ENCODE data around the gene MYCBP2.
A peak's percentile ranks its signal among the peaks of the same experiment; 100 is the strongest.
"Not testable (repeated sequence)": the region's sequence is repeated elsewhere in the genome, so short reads cannot be mapped to it uniquely, and the experiment has no call there.

Gene MYCBP2, protein sequence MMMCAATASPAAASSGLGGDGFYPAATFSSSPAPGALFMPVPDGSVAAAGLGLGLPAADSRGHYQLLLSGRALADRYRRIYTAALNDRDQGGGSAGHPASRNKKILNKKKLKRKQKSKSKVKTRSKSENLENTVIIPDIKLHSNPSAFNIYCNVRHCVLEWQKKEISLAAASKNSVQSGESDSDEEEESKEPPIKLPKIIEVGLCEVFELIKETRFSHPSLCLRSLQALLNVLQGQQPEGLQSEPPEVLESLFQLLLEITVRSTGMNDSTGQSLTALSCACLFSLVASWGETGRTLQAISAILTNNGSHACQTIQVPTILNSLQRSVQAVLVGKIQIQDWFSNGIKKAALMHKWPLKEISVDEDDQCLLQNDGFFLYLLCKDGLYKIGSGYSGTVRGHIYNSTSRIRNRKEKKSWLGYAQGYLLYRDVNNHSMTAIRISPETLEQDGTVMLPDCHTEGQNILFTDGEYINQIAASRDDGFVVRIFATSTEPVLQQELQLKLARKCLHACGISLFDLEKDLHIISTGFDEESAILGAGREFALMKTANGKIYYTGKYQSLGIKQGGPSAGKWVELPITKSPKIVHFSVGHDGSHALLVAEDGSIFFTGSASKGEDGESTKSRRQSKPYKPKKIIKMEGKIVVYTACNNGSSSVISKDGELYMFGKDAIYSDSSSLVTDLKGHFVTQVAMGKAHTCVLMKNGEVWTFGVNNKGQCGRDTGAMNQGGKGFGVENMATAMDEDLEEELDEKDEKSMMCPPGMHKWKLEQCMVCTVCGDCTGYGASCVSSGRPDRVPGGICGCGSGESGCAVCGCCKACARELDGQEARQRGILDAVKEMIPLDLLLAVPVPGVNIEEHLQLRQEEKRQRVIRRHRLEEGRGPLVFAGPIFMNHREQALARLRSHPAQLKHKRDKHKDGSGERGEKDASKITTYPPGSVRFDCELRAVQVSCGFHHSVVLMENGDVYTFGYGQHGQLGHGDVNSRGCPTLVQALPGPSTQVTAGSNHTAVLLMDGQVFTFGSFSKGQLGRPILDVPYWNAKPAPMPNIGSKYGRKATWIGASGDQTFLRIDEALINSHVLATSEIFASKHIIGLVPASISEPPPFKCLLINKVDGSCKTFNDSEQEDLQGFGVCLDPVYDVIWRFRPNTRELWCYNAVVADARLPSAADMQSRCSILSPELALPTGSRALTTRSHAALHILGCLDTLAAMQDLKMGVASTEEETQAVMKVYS (N-terminal part only)

DNA sequence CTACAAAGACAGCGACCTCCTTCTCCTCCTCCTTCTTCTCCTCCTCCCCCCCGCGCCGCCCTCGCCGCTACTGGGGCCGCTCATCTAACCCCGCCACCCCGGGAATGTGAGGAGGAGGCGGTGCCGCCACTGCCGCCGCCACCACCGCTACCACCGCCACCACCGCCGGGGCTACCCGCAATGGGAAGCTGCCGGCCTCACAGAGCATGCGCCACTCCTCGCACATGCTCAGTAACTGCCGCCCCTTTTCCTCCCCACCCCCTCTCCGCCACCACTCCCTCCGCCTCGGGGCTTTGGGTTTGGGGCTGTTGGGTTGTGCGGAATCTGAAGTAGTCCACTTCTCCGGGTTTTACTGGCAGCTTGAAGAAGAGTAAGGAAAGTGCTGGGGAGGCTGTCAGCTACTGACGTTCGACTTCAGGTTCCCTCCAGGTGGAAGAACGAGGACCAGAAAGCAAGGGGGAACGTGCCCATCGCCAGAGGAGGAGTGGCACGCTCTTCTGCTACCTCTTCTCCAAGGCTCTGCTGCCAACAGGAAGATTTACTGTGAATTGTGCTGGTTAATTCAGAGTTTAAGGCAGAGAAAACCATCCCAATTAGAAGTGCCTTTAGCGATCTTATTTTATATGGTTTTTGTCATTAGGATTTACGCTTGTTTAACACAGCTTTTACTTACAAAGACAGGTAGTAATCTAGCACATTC is at the start of gene MYCBP2:
MYCBP2 (minus strand) TSS at position 190 of the 700 bp plus-strand sequence. CDS start 319 bp downstream, outside the sequence.
- peak; percentile 94 to 98 for DNase-seq

DNA sequence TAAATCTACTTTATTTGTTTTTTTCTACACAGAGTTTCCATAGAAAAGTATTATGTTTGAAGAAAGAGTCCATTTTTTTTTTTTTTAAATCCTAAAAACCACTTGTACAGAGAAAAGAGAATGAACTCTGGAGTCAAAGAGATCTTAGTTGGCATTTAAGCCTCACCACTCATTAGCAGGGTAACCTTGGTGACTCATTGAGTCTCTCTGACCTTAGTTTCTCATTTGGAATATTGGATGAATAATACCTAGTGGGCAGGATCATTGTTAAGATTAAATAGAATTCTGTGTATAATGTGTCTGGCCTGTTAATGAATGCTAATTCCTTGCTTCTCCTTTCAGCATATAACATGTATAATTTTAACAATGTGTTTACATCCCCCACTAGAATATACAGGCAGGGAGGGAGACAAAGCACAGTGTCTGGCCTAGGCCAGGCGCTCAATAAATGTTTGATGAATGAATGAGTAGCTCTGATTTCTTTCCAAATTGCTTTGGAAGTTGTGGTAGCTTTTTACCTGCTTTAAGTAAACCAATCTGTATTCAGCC is 48.7 kb upstream of the MYCBP2 start:
- DNase-seq: no peak

DNA sequence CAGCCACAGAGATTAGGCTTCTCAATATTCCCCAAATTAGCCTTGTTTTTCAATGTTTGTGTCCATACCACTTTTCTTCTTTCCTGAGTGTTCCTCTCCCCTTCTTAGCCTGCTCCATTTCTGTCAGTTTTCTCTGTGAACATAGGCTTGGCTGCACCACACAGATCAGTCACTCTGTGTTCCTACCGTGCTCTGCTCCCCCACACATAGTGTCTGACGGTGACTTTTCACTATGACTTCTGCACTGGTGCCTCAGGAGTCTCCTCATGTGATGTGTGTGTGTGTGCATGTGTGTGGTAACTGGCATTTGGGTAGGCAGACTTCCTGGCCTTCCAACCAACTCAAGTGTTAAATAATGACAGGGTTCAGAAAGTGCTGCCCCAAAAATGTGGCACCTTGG is 47.9 kb upstream of the MYCBP2 start:
- peak; percentile 16 to 55 for DNase-seq

DNA sequence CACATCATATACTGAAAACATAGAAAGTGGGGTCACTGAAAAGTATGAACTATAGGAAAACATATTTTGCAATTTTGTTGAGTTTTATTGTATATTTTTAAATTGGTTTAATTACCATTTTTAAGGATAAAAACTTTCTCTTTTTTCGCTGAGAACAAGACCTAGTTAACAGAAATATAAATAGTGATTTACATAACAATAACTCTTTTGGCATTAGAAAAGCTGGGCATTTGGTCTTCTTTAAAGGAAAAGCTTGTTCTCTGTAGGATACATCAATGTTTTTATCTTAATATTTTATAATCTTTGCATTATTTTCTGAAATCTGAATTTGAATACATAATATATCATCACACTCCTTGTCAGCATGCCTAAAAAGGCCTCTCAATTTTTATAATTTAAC is 47.4 kb upstream of the MYCBP2 start:
- no peak for DNase-seq

DNA sequence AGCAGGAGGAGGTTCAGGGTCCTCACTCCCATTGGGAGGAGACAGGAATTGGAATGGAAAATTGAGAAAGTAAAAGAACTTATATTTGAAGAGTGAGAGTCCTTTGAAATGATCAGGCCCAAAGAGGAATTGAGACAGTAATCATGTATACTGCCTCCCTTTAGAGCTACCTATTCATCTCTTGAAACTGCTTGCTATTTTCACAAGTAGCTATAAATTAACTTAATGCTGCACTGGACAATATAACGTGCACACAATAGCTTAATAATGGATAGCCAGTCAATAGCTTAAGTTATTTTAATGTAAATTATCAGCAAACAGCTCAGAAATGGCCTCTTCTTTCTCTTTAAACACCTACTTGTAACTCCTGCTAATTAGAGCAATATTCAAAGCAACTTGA is 46.6 kb upstream of the MYCBP2 start:
- DNase-seq: no peak

DNA sequence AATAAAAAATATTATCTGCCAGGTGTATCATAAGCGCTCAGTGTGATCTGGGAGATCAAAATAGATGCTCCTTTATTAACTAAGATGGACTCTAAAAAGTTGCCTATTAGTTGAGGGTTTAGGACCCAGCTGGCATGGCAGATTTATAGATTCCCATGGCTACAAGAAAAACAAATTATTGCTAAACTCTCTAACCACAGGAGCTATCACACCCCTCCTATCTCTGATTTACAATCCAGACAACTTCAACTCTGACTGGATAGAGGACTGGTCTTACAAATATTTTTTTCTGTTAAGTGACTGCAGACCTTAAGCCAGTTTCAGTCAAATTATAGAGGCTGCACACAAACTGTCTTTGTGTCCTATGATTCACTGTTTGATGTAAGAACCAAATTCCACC is 45.4 kb upstream of the MYCBP2 start:
- DNase-seq: no peak

DNA sequence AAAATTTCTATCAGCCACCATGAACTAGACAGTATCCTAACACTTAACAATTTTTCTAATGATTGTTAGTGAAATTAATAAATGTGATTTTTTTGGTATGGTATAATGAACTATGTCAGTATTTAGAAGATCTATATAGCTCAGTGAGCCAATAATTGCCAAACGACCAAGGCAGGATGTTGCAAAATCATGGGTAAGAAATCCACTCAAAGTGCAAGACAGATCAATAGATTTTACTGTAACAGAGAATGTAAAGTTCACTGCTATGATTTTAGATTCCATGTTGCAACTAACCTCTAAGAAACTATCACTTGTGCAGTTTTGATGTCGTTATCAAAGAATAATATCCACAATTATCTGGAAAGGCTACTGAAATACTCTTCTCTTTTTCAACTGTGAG is 44.0 kb upstream of the MYCBP2 start:
- DNase-seq: no peak

DNA sequence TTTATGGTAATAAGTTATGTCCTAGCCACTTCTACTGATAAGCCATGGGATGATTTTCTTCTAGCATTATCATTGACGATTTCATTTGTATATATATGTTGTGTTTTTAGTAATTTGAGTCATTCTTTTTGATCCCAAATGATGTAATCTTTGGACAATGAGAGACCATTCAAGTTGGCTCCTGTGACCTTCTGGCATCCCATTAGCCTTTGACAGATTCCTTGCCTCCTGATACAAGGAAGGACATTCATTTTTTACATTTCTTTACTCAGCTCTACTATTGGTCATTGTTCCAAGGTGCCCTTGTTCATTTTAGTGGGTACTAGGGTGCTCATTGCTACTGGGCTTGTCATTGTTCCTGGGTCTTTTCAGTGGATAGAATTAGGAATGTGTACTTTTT is 35.3 kb upstream of the MYCBP2 start:
- no peak for DNase-seq

DNA sequence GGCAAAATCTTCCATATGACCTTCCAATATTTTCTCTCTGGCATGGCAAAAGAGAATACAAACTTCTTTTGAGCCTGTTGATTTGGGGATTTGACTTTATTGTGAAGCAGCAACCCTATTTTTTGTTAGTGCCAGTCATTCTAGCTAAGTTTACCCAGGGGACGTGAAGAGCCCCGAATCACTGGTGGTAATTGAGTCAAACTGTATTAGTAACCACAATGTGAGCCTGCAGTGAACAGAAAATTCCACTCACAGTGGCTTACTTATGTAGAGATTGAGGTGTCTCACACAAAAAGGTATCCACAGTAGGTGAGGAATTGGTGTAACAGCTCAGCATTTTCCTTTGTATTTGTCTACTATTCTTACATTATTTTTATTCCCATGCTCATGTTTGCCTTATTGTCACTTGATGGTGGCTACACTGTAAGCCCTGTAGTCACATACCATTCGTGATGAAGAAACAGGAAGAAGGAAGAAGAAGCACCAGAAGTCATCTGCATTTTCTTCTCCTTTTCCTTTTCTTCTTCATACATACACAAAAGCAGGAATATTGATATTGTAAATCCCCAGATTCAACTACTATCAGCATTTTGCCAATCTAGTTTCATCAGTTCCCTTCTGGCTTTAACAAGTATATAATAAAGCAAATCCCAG is 33.3 kb upstream of the MYCBP2 start:
- peak; percentile 27 to 40 for DNase-seq

DNA sequence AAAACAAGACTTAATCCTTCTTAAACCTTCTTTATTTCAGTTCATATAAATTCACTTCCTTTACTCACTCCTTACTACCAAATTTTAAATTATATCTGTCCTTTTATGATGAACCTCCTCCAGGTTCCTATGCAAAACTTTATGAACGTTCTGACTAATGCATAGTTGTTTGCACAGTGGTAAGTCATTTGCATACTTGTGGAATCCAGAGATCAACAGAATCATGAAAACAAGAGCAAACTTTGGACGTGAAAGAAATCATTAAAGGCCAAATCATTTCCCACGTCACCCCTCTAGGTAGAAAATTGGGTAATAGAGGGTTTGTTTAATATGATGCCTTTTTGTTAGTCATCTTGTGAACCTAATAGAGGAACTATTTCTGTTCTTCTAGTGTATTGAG is 32.3 kb upstream of the MYCBP2 start:
- DNase-seq: no peak

DNA sequence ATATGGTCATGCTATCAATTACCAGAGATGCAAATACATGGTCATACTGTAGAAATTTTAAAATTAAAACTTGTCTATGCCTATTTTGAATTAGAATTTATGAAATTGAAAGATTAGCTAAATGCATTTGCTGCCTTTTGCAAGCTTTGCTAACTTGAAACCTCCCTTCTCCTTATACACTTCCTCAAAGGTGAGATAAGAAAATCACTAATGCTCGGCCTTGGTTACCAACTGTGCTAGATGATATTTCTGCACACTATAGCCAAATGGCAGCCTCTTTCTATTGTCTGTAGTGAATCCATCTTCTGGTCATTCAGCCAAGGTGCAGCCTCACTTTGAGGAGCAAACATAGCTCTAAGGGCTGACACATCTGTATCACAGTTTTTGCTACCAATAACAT is 31.1 kb upstream of the MYCBP2 start:
- DNase-seq: no peak

DNA sequence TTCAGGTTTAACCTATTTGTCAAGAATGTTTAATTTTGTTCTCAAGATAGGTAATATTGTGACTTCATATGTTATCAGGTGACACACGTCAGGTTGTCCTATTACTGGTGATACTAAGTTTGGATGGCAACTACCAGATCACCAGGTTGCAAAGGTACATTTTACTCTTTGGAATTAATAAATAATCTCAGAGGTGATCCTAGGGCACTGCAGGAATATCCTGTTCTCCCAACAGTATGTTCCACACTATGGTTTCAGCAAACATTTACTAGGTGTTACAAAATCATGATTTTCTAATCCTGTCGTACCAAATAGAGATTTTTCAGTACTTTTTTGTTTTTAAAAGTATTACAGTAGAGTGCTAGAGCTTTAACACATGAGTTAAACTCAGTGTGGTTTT is 29.3 kb upstream of the MYCBP2 start:
- DNase-seq: no peak

DNA sequence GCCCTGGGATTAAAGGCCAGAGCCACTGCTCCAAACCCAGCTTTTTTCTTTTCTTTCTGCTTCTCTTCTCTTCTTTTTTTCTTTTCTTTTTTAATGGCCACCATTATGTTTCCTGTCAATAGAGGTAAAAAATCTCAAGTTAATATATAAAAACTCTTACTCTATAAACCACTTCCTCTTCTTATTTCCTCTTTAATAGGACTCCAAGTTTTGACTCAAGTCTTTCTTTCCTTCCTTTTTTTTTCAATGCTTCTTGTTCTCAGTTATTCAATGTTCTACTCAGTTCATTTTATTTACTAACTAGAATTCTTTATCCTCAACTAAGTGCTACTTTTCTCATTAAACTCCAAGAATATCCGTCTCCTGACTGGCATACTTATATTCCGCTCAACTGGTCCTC is 27.1 kb upstream of the MYCBP2 start:
- peak; percentile 38 to 60 for DNase-seq

DNA sequence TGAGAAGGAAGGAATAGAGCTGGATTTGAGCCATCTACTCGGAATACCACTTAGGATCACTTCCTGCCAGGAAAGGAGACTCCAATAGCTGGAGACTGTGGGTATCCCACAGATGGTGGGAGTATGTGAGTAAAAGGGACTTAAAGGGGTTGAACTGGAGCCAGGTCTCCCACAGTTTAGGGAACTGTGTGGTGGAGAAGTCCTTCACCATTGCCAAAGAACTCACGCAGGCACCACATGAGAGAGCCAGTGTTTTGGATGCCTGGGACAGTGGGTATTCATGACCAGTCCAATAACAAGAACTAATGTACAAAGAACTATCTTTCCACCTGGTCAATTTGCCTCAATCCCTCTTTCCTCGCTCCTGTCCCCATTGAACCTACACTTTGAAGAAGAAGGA is 24.4 kb upstream of the MYCBP2 start:
- peak; percentile 37 to 82 for DNase-seq

DNA sequence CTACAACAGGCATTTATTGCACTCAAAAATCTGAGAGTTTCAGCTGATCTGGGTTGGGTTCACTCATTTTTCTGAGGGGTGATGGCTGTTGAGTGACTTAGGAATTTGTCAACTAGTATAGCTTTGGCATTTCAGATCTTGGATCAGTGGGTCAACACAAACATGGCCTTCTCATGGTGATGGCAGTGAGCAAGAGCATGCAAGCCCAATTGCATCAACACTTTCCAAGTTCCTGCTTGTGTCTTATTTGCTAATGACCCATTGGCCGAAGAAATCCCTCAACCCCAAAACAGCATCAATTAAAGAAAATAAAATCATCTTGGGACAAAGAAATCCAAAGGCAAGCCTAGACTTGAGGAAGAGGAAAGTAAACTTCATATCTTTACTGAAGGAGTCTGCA is 23.9 kb upstream of the MYCBP2 start:
- no peak for DNase-seq

DNA sequence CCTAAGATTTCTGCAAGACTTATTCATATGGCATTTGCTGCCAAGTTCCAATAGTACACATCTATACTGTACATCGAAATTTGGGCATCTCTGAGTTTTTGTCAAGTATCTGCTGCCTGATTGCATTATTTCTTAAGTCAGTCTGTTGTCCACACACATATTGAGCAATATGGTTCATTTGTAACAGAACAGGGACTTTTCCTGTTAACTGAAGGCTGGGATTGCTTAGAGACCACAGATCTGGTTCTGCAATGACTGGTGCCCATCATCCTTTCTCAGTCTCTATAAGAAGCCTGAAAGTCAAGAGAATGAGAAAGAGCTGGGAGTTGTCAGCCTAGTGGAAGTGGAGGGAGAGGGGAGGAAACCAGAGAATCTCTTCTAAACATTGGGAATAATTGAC is 22.5 kb upstream of the MYCBP2 start:
- DNase-seq: peak; percentile 88 to 96

DNA sequence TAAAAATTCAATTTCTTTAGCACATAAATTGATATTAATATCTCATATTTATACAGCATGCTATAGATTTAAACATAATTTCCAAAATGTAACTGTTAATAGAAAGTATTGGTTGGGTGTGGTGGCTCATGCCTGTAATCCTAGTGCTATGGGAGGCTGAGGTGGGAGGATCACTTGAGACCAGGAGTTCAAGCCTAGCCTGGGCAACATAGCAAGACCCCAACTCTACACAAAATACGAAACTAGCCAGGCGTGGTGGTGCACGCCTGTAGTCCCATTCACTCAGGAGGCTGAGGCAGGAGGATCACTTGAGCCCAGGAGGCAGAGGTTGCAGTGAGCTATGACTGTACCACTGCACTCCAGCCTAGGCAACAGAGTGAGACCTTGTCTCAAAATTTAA is 20.5 kb upstream of the MYCBP2 start:
- not testable (repeated sequence) for DNase-seq

DNA sequence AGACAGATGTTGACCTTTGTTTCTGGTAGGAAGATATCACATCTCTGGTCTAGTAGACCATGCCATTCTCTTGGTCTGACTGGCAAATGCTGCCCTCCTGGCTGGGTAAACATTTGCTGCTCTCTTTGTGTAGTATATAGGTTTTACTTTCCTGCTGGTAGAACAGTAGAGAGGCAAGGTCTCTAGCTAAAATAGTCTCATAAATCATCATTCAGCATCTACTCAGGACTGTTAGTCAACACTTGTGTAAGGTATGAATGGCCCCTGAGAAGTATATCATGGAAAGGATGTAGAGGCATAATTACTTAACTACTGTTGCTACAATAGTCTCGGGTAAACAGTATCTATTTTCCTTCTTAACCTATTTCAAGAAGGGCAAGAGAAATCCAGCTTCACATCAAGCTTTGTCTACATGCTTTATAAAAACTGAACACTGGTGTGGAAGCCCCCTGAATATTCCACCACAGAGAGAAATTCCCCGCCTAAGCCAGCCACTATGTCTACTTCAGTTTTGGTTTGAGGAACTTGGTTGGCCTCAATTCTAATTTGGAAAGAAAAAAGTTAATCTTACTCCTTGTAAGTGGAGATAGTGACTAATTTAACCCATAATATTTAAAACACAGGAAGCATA is 18.4 kb upstream of the MYCBP2 start:
- peak; percentile 33 to 60 for DNase-seq

DNA sequence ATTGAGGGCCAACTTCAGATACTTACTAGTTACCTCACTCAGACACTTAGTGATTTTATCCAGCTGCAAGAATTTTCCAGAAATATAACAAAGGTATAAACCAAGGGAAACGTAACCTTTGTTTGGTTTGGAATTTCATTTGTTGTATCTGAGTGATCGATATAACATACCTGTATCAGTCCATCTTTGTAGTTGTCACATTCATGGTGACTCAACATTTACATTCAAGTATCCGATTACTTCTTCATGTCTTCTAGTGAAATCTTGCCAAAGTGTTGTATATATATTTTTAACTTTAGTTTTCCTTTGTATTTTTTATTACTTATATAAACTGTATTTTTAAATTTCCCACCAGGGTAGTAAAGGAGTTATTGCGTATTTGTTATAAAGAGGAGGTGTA is 16.9 kb upstream of the MYCBP2 start:
- no peak for DNase-seq

DNA sequence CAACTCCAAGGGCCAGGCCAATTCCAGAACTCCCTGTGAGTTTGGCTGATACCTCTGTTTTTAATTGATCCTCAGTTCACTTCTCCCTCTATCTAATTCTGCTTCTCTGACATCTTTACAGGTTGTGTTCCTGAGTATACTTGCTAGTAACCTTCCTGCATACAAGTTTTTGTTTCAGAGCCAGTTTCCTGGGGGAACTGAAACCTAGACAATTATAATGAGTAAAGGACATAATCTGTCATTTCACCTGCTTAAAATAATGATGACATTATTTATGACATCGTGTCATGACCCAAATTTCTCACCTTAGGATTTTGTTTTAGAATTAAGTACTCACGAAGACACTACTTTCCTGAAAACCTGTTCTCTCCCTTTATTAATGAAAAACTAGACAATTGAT is 12.5 kb upstream of the MYCBP2 start:
- DNase-seq: no peak

DNA sequence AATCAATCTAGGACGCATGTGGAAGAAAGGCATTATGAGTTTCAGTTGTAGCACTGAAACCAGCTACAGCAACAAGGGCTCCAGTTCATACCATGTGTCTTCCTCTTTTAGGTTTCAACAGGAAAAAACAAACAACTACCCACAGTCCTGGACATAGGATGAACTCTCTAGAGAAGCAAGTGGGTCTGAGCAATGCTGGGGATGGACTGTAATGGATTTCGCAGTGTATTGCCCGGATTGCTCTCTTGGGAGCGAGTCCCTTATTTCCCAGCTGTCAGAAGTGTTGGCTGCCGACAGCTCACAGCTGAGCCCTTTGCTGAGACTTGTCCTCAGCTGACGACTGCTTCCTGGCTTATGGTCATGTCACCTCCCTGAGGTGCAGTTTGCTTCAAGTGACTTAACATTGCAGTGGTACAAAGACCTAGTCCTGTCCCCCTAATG is 12.1 kb upstream of the MYCBP2 start:
- DNase-seq: peak; percentile 45 to 74
